ENCODE data around the gene WWC2.

DNA sequence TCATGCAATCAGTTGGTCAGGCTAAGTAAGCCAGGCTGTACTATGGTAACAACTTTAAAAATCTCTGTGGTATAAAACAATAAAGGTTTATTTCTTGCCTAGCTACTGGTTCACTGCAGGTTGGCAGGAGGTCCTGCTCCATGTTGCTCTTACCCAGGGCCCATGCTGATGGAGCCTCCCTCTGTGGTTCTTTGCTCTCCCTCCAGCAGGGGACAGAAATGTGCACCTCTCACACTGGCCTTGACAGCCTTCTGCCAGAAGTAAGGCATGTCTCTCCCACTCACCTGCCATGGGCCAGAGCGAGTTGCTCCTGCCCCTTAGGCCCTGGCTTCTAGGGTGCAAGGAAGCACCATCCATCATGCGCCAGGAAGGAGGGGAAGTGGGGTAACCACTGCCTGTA lies 189.9 kb downstream of the WWC2 start:
- TF ChIP-seq POLR2A (IDR thresholded peaks at IDR 0.05; ENCODE audit: low read length) (no peak), EP300 (IDR thresholded peaks at IDR 0.05) (no peak), SREBF2 (IDR thresholded peaks at IDR 0.05) (no peak), NFE2L2 (conservative IDR thresholded peaks at IDR 0.05; ENCODE audit: low read length) (no peak), CHD4 (IDR thresholded peaks at IDR 0.05; ENCODE audit: borderline replicate concordance) (no peak), SMC3 (IDR thresholded peaks at IDR 0.05) (no peak), NR3C1 (IDR thresholded peaks at IDR 0.05) (no peak), JUN (IDR thresholded peaks at IDR 0.05) (no peak), HDAC2 (IDR thresholded peaks at IDR 0.05) (no peak)
- TF ChIP-seq, protein P1, sequence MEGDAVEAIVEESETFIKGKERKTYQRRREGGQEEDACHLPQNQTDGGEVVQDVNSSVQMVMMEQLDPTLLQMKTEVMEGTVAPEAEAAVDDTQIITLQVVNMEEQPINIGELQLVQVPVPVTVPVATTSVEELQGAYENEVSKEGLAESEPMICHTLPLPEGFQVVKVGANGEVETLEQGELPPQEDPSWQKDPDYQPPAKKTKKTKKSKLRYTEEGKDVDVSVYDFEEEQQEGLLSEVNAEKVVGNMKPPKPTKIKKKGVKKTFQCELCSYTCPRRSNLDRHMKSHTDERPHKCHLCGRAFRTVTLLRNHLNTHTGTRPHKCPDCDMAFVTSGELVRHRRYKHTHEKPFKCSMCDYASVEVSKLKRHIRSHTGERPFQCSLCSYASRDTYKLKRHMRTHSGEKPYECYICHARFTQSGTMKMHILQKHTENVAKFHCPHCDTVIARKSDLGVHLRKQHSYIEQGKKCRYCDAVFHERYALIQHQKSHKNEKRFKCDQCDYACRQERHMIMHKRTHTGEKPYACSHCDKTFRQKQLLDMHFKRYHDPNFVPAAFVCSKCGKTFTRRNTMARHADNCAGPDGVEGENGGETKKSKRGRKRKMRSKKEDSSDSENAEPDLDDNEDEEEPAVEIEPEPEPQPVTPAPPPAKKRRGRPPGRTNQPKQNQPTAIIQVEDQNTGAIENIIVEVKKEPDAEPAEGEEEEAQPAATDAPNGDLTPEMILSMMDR (IDR thresholded peaks at IDR 0.05) = no peak
- TF ChIP-seq, protein P2, sequence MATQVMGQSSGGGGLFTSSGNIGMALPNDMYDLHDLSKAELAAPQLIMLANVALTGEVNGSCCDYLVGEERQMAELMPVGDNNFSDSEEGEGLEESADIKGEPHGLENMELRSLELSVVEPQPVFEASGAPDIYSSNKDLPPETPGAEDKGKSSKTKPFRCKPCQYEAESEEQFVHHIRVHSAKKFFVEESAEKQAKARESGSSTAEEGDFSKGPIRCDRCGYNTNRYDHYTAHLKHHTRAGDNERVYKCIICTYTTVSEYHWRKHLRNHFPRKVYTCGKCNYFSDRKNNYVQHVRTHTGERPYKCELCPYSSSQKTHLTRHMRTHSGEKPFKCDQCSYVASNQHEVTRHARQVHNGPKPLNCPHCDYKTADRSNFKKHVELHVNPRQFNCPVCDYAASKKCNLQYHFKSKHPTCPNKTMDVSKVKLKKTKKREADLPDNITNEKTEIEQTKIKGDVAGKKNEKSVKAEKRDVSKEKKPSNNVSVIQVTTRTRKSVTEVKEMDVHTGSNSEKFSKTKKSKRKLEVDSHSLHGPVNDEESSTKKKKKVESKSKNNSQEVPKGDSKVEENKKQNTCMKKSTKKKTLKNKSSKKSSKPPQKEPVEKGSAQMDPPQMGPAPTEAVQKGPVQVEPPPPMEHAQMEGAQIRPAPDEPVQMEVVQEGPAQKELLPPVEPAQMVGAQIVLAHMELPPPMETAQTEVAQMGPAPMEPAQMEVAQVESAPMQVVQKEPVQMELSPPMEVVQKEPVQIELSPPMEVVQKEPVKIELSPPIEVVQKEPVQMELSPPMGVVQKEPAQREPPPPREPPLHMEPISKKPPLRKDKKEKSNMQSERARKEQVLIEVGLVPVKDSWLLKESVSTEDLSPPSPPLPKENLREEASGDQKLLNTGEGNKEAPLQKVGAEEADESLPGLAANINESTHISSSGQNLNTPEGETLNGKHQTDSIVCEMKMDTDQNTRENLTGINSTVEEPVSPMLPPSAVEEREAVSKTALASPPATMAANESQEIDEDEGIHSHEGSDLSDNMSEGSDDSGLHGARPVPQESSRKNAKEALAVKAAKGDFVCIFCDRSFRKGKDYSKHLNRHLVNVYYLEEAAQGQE (IDR thresholded peaks at IDR 0.05) = no peak
- TF ChIP-seq, protein P3, sequence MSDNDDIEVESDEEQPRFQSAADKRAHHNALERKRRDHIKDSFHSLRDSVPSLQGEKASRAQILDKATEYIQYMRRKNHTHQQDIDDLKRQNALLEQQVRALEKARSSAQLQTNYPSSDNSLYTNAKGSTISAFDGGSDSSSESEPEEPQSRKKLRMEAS (IDR thresholded peaks at IDR 0.05) = no peak

Data from A549 (cell line).